Astrocyte of the hippocampus (primary cell): ENCODE data around the gene KRT72.

Experiments
- DNase-seq: peaks from one replicate; pipeline ENCODE4 v3.0.0; 2011; ENCODE audit warnings: low read depth, low spot score

The KRT72 gene

GRCh38 chr12:52600941-52601481 is at the start of gene KRT72:
Gene KRT72, minus strand, starts transcription at chr12:52601463. Its CDS starts 11 bp downstream, at chr12:52601452.
- no peak for DNase-seq

GRCh38 chr12:52650520-52651081 is 49.3 kb upstream of the KRT72 start:
- DNase-seq = no peak

GRCh38 chr12:52649066-52649465 is 47.8 kb upstream of the KRT72 start:
- DNase-seq = no peak

- DNase-seq = no peak
These were observed 46.8 kb upstream of the KRT72 start for GRCh38 chr12:52648012-52648550.

GRCh38 chr12:52647601-52648000 is 46.3 kb upstream of the KRT72 start:
- DNase-seq = no peak

GRCh38 chr12:52646613-52647012 is 45.4 kb upstream of the KRT72 start:
- DNase-seq = no peak

- no peak for DNase-seq
These were observed 44.7 kb upstream of the KRT72 start for GRCh38 chr12:52645982-52646381.

- DNase-seq = no peak
These were observed 44.0 kb upstream of the KRT72 start for GRCh38 chr12:52645120-52645761.

GRCh38 chr12:52644078-52644415 is 42.8 kb upstream of the KRT72 start:
- no peak for DNase-seq

- no peak for DNase-seq
These were observed 42.2 kb upstream of the KRT72 start for GRCh38 chr12:52643233-52644077.

- DNase-seq = no peak
These were observed 40.2 kb upstream of the KRT72 start for GRCh38 chr12:52641468-52641867.

GRCh38 chr12:52637299-52637698 is 36.0 kb upstream of the KRT72 start:
- no peak for DNase-seq

- no peak for DNase-seq
These were observed 35.5 kb upstream of the KRT72 start for GRCh38 chr12:52636592-52637258.

- no peak for DNase-seq
These were observed 34.9 kb upstream of the KRT72 start for GRCh38 chr12:52636189-52636588.

GRCh38 chr12:52634266-52635056 is 33.2 kb upstream of the KRT72 start:
- DNase-seq = no peak

GRCh38 chr12:52633383-52633782 is 32.1 kb upstream of the KRT72 start:
- no peak for DNase-seq

GRCh38 chr12:52632656-52633055 is 31.4 kb upstream of the KRT72 start:
- no peak for DNase-seq

GRCh38 chr12:52631676-52632459 is 30.6 kb upstream of the KRT72 start:
- DNase-seq = no peak

- DNase-seq = no peak
These were observed 30.0 kb upstream of the KRT72 start for GRCh38 chr12:52631264-52631663.

GRCh38 chr12:52630599-52631200 is 29.4 kb upstream of the KRT72 start:
- DNase-seq = no peak
